Measurements from ENCODE around the gene TP53.

GRCh38 chr17:7713782-7714181 is 26.5 kb upstream of the TP53 start:
- TF ChIP-seq POLR2A (IDR thresholded peaks at IDR 0.05), result no peak
- TF ChIP-seq, protein P1, sequence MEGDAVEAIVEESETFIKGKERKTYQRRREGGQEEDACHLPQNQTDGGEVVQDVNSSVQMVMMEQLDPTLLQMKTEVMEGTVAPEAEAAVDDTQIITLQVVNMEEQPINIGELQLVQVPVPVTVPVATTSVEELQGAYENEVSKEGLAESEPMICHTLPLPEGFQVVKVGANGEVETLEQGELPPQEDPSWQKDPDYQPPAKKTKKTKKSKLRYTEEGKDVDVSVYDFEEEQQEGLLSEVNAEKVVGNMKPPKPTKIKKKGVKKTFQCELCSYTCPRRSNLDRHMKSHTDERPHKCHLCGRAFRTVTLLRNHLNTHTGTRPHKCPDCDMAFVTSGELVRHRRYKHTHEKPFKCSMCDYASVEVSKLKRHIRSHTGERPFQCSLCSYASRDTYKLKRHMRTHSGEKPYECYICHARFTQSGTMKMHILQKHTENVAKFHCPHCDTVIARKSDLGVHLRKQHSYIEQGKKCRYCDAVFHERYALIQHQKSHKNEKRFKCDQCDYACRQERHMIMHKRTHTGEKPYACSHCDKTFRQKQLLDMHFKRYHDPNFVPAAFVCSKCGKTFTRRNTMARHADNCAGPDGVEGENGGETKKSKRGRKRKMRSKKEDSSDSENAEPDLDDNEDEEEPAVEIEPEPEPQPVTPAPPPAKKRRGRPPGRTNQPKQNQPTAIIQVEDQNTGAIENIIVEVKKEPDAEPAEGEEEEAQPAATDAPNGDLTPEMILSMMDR (IDR thresholded peaks at IDR 0.05), result no peak
- TF ChIP-seq POLR2AphosphoS5 (IDR thresholded peaks at IDR 0.05), result no peak

Measured in sigmoid colon (tissue), 4 donors.